Epithelial cell of proximal tubule (primary cell): ENCODE results near the gene UTP25. TPM values are rescaled to one million over a fixed set of nuclear protein-coding genes. Genes with fewer than 3 reads are reported as not detected.

Source experiments
- total RNA-seq: library from RNA; depleted of rRNA; stranded (reverse); fragments of >200 nt; gene quantifications from 2 replicates; pipeline ENCODE4 v1.2.3, GENCODE V29; 2015

UTP25 gene
- total RNA-seq, 1 donor from 2014 or later = 7.5 TPM

Other genes with a start within 250 kb of the UTP25 start
- 0.23 TPM in 1 of 2 replicates, not detected in the other for gene CAMK1G, start 244.3 kb upstream of the UTP25 start, total RNA-seq
- gene LAMB3, start 175.5 kb upstream of the UTP25 start, total RNA-seq = 65.5 and 72.0 TPM in 2 replicates
- gene G0S2, start 152.6 kb upstream of the UTP25 start, total RNA-seq = 12.9 and 41.0 TPM in 2 replicates
- gene HSD11B1, start 123.1 kb upstream of the UTP25 start, total RNA-seq = 0.75 TPM in 1 of 2 replicates, not detected in the other
- gene TRAF3IP3, start 71.9 kb upstream of the UTP25 start, total RNA-seq = not detected in 2 replicates
- 3.3 and 4.4 TPM in 2 replicates for gene C1orf74, start 43.4 kb upstream of the UTP25 start, total RNA-seq
- gene IRF6, start 21.8 kb upstream of the UTP25 start, total RNA-seq = 12.9 and 43.8 TPM in 2 replicates
- gene SYT14, start 110.2 kb downstream of the UTP25 start, total RNA-seq = 3.9 and 7.6 TPM in 2 replicates